K562 (cell line): Measurements from ENCODE around the gene IL17F. TPM values are rescaled to one million over a fixed set of nuclear protein-coding genes. Genes with fewer than 3 reads are reported as not detected.

Source experiments
- ATAC-seq: fragments of 200-7000 bp; cut with Tn5 transposase; 3 replicates; pipeline ENCODE4 v1.9.1; 2020; ENCODE audit warnings: moderate library complexity
- BruUV-seq: library from RNA; stranded (reverse); fragments of 400-500 nt; replicated peaks from 2 replicates; lab custom pipeline; 2021; lab: Mats Ljungman, UMichigan
- CTCF ChIA-PET: fragments of 300-600 bp; formaldehyde crosslinking; extraction: SDS; loops from one replicate; lab custom pipeline; 2021; ENCODE audit warnings: low intra/inter-chr PET ratio; lab: Yijun Ruan, JAX
- POLR2A ChIA-PET: fragments of 300-600, 350-650 bp; sonication (Branson Sonifier 250); formaldehyde crosslinking; extraction: SDS; loops from one replicate; lab custom pipeline; 2021; ENCODE audit warnings: antibody characterized with exemption, inconsistent platforms; lab: Yijun Ruan, JAX
- DNase-seq, 4 experiments: peaks; one replicate each; pipeline versions ENCODE4 v3.0.0 to v3.0.0-alpha.2; 2011 to 2018; ENCODE audit warnings: low spot score in 3 of 4, mixed read lengths in 3 of 4; ENCODE audit errors: extremely low read depth in 1 of 4
- FAIRE-seq: peaks from 2 replicates; lab custom pipeline; 2011; peaks lifted over from hg19 to GRCh38; lab: Jason Lieb, UNC
- H2AFZ ChIP-seq: 2 replicates; pipeline ENCODE4 v1.6.0; 2011; ENCODE audit warnings: low read depth, low read length, control low read depth, inconsistent platforms
- H3K27ac ChIP-seq: fragments of 200-600 bp; 3 replicates; pipeline ENCODE4 v1.8.0; 2011; ENCODE audit warnings: low read depth, mild to moderate bottlenecking, control low read depth, inconsistent platforms, low read length, moderate library complexity, mixed read lengths; ENCODE audit errors: extremely low read depth
- H3K27me3 ChIP-seq, 2 experiments: fragments of 300-600 bp in 1 of 2; 2 replicates in 1 of 2; 3 replicates in 1 of 2; pipeline versions ENCODE4 v1.6.0 to v1.8.0; 2011; ENCODE audit warnings: inconsistent platforms in 2 of 2, low read length in 2 of 2, mild to moderate bottlenecking in 1 of 2, mixed read lengths in 1 of 2, moderate library complexity in 1 of 2; ENCODE audit not compliant: control insufficient read depth in 2 of 2, insufficient read depth in 2 of 2
- H3K36me3 ChIP-seq: fragments of 300-600 bp; 3 replicates; pipeline ENCODE4 v1.8.0; 2011; ENCODE audit warnings: mild to moderate bottlenecking, low read length, inconsistent platforms; ENCODE audit not compliant: control insufficient read depth, insufficient read depth
- H3K4me1 ChIP-seq, 2 experiments: fragments of 200-600 bp in 1 of 2; replicated peaks in 1 of 2; 2 replicates in 1 of 2; 3 replicates in 1 of 2; pipeline versions ENCODE4 v1.5.1 to v1.8.0; 2011; ENCODE audit warnings: inconsistent platforms in 2 of 2, low read length in 2 of 2, mild to moderate bottlenecking in 1 of 2, mixed read lengths in 1 of 2, moderate library complexity in 1 of 2; ENCODE audit not compliant: control insufficient read depth in 2 of 2, insufficient read depth in 2 of 2
- H3K4me2 ChIP-seq: 2 replicates; pipeline ENCODE4 v1.6.1; 2011; ENCODE audit warnings: low read length, control low read depth, inconsistent platforms, mixed read lengths; ENCODE audit not compliant: insufficient read depth
- H3K4me3 ChIP-seq: fragments of 200-600 bp; sonication (generic), shearing (Covaris generic); 2 replicates; pipeline ENCODE4 v1.5.1; 2016; ENCODE audit warnings: control low read depth, inconsistent platforms
- H3K79me2 ChIP-seq: fragments of 200-600 bp; 3 replicates; pipeline ENCODE4 v1.8.0; 2011; ENCODE audit warnings: low read length, inconsistent platforms; ENCODE audit not compliant: control insufficient read depth, insufficient read depth
- H3K9ac ChIP-seq, 2 experiments: 2 replicates each; pipeline versions ENCODE4 v1.6.0 to v1.6.1; 2011; ENCODE audit warnings: low read depth in 2 of 2, low read length in 2 of 2, control low read depth in 1 of 2, inconsistent platforms in 1 of 2, mild to moderate bottlenecking in 1 of 2, mixed read lengths in 1 of 2; ENCODE audit not compliant: insufficient read depth in 1 of 2
- H3K9me1 ChIP-seq: one replicate; pipeline ENCODE4 v1.6.0; 2011; ENCODE audit warnings: inconsistent platforms, mild to moderate bottlenecking, low read length, moderate library complexity; ENCODE audit not compliant: control insufficient read depth, insufficient read depth
- H3K9me3 ChIP-seq: replicated peaks from 2 replicates; pipeline ENCODE4 v1.5.1; 2011; ENCODE audit warnings: low read depth, low read length, inconsistent platforms; ENCODE audit not compliant: control insufficient read depth, insufficient read depth
- H4K20me1 ChIP-seq: replicated peaks from 2 replicates; pipeline ENCODE4 v1.6.1; 2011; ENCODE audit warnings: low read length, inconsistent platforms, mixed read lengths; ENCODE audit not compliant: control insufficient read depth, insufficient read depth
- CBFA2T3 ChIP-seq: fragments of 450-650 bp; IDR thresholded peaks from 2 replicates; pipeline ENCODE4 v1.6.1; 2017
- GTF2A2 ChIP-seq: IDR thresholded peaks from 2 replicates; pipeline ENCODE4 v1.6.1; 2016; ENCODE audit warnings: mild to moderate bottlenecking, missing genetic modification characterization, missing compliant biosample characterization
- HDAC3 ChIP-seq: fragments of 450-650 bp; IDR thresholded peaks from 2 replicates; pipeline ENCODE4 v1.6.1; 2018; ENCODE audit warnings: borderline replicate concordance, mild to moderate bottlenecking, moderate library complexity; ENCODE audit not compliant: partially characterized antibody
- ZSCAN29 ChIP-seq: fragments of 450-650 bp; IDR thresholded peaks from 2 replicates; pipeline ENCODE4 v1.6.1; 2017
- WGBS: fragments of 100-300 bp; shearing (Covaris generic); methylation state at CpG from one replicate; pipeline ENCODE4 v1.1.6; 2016; ENCODE audit warnings: low coverage, mixed read lengths; ENCODE audit not compliant: insufficient coverage; ENCODE audit errors: missing lambda C conversion rate; 5-methylcytosine and 5-hydroxymethylcytosine counted together
- in situ Hi-C: fragments of 300-500 bp; cut with MboI; formaldehyde crosslinking; loops from 4 replicates; pipeline ENCODE4 v1.15.0; 2018; ENCODE audit warnings: inconsistent platforms, mixed read lengths
- intact Hi-C: fragments of 100-400 bp; cut with micrococcal nuclease; formaldehyde crosslinking; loops from 2 replicates; pipeline ENCODE4 v1.14.2; 2022
- polyA plus RNA-seq, 8 experiments: library from polyadenylated mRNA; depleted of rRNA in 4 of 8; stranded (reverse) in 5 of 8; unstranded in 3 of 8; fragments of >200 nt; fragmentation: Nextera tagmentation in 2 of 8; fragmentation: Illumina TruSeq in 1 of 8; extraction: Ambion mirVana in 2 of 8; extraction: Trizol in 1 of 8; gene quantifications; 2 replicates each; pipeline versions ENCODE4 v1.2.1 to v1.2.3, GENCODE V29; 2011 to 2014; ENCODE audit warnings: inconsistent platforms in 1 of 8, missing spikeins in 1 of 8
- total RNA-seq, 7 experiments: library from RNA; depleted of rRNA in 6 of 7; stranded (reverse); fragments of >200 nt in 6 of 7; fragmentation: Illumina TruSeq in 2 of 7; extraction: Trizol in 2 of 7; gene quantifications; 2 replicates each; pipeline versions ENCODE4 v1.2.1 to v1.2.3, GENCODE V29; 2011 to 2021; ENCODE audit warnings: low replicate concordance in 1 of 7
- TF ChIP-seq, protein P1 (sequence below), 2 experiments: fragments of 450-650 bp; formaldehyde crosslinking in 1 of 2; IDR thresholded peaks; 2 replicates each; pipeline versions ENCODE4 v1.4.0 to v1.6.1; 2014 to 2020; ENCODE audit warnings: mild to moderate bottlenecking in 2 of 2, borderline replicate concordance in 1 of 2, low read depth in 1 of 2

IL17F gene
- total and polyA plus RNA-seq, 9 of the 15 experiments (the other 6 are each of a cell fraction or from before 2014, with no cell fraction given) = not detected

DNA sequence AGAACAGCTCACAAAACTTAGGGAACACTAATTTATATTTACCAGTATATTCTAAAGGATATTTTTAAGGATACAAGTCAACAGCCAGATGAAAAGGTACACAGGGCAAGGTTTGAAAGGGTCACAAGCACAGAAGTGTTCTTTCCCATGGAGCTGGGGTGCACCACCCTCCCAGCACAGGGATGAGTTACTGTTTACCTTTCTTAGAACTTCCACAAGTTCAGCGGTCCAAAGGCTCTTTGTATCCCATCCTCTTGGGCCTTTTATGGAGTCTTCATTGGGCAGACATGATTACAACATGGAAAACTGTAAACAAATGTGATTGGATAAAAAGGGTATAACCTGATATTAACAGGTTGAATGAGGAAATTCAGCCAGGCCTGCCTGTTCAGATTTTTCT lies 1.1 kb upstream of the IL17F start:
- H3K9me1 ChIP-seq = no peaks in the 10 kb centered on the region
- H3K4me3 ChIP-seq = no peak overlapping the region
- peaks cover 20 to 32% of the 10 kb centered on the region in 2 experiments for H3K27me3 ChIP-seq
- CTCF ChIA-PET = no interaction called here
- no TSS peak for BruUV-seq
- H3K36me3 ChIP-seq = no peaks in the 10 kb centered on the region
- DNase-seq = no peak
- H3K79me2 ChIP-seq = no peaks in the 10 kb centered on the region
- no peak overlapping the region for H3K9ac ChIP-seq
- no peak overlapping the region for H2AFZ ChIP-seq
- no peak for TF ChIP-seq HDAC3
- TF ChIP-seq, all 486 proteins: peak for 0
- in situ Hi-C loops = no loop called here
- intact Hi-C loops = no loop called here
- FAIRE-seq (no peak), ATAC-seq (no peak)
- no peaks in the 10 kb centered on the region for H4K20me1 ChIP-seq
- no peaks in the 10 kb centered on the region for H3K4me1 ChIP-seq
- POLR2A ChIA-PET = interaction anchor here (2.1 kb wide), 1 partner anchor 16 kb away, joined by 7 read pairs; no protein-coding TSS in a partner anchor
- no peaks in the 10 kb centered on the region for H3K9me3 ChIP-seq
- no peak overlapping the region for H3K4me2 ChIP-seq
- no peak overlapping the region for H3K27ac ChIP-seq
- WGBS = 0% methylated on average over 1 of the region's 1 CpG

DNA sequence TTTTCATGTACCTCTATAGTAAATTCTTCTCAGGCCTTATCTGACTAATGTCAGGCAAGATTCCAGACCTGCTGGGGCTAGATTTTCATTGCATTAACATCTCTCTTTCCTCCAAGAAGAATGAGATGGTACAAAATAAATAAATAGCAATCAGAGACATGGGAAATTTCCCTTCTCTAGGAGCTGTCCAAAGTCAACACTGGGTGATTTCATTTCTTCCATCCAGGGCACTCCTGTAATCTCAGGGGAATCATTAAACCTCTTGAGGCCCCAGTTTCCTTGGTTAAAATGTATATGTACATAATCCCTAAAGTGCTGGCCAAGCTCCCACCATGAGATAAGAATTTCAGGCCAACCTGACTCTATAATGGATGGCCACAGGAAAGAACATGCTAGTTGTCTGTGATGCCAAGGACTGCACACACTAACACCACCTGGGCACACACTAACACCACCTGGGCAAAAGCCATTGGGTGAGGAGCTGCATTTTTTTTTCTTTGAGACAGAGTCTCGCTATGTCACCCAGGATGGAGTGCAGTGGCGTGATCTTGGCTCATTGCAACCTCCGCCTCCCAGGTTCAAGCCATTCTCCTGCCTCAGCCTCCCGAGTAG lies 912 bp downstream of the IL17F start:
- Histone ChIP-seq H3K4me3 (no peak overlapping the region), H3K9me3 (no peaks in the 10 kb centered on the region), H4K20me1 (no peaks in the 10 kb centered on the region), H3K9me1 (no peaks in the 10 kb centered on the region), H3K27me3 (peaks cover 23 to 34% of the 10 kb centered on the region in 2 experiments; a peak in 4 of 5 replicates), H3K79me2 (no peaks in the 10 kb centered on the region), H2AFZ (no peak overlapping the region), H3K9ac (no peak overlapping the region), H3K4me2 (no peak overlapping the region), H3K4me1 (no peaks in the 10 kb centered on the region), H3K36me3 (no peaks in the 10 kb centered on the region), H3K27ac (no peak overlapping the region)
- FAIRE-seq = no peak
- in situ Hi-C loops (no loop called here), intact Hi-C loops (no loop called here)
- BruUV-seq = no TSS peak
- ATAC-seq = no peak
- DNase-seq = no peak
- WGBS = 6% methylated on average over 4 of the region's 4 CpGs
- CTCF ChIA-PET = no interaction called here
- POLR2A ChIA-PET = interaction anchor here (0.9 kb wide), 1 partner anchor 10 kb away, joined by 3 read pairs; no protein-coding TSS in a partner anchor
- TF ChIP-seq, protein P1, sequence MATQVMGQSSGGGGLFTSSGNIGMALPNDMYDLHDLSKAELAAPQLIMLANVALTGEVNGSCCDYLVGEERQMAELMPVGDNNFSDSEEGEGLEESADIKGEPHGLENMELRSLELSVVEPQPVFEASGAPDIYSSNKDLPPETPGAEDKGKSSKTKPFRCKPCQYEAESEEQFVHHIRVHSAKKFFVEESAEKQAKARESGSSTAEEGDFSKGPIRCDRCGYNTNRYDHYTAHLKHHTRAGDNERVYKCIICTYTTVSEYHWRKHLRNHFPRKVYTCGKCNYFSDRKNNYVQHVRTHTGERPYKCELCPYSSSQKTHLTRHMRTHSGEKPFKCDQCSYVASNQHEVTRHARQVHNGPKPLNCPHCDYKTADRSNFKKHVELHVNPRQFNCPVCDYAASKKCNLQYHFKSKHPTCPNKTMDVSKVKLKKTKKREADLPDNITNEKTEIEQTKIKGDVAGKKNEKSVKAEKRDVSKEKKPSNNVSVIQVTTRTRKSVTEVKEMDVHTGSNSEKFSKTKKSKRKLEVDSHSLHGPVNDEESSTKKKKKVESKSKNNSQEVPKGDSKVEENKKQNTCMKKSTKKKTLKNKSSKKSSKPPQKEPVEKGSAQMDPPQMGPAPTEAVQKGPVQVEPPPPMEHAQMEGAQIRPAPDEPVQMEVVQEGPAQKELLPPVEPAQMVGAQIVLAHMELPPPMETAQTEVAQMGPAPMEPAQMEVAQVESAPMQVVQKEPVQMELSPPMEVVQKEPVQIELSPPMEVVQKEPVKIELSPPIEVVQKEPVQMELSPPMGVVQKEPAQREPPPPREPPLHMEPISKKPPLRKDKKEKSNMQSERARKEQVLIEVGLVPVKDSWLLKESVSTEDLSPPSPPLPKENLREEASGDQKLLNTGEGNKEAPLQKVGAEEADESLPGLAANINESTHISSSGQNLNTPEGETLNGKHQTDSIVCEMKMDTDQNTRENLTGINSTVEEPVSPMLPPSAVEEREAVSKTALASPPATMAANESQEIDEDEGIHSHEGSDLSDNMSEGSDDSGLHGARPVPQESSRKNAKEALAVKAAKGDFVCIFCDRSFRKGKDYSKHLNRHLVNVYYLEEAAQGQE (IDR thresholded peaks at IDR 0.05; ENCODE audit: borderline replicate concordance) = peak; percentile 27; the same call in 1 of the 2 replicates
- TF ChIP-seq, protein P1 (CRISPR knock-in tag; IDR thresholded peaks at IDR 0.05; ENCODE audit: low read depth) = no peak
- no peak for TF ChIP-seq CBFA2T3
- TF ChIP-seq GTF2A2 (tag) = no peak
- no peak for TF ChIP-seq ZSCAN29
